SIG-M5 (cell line): Measurements from ENCODE around the gene AXIN2.
"Not testable (repeated sequence)": the region's sequence is repeated elsewhere in the genome, so short reads cannot be mapped to it uniquely, and the experiment has no call there.

Source experiments
- DNase-seq: peaks from one replicate; lab custom pipeline; 2025; lab: John Stamatoyannopoulos, UW

The AXIN2 gene

DNA sequence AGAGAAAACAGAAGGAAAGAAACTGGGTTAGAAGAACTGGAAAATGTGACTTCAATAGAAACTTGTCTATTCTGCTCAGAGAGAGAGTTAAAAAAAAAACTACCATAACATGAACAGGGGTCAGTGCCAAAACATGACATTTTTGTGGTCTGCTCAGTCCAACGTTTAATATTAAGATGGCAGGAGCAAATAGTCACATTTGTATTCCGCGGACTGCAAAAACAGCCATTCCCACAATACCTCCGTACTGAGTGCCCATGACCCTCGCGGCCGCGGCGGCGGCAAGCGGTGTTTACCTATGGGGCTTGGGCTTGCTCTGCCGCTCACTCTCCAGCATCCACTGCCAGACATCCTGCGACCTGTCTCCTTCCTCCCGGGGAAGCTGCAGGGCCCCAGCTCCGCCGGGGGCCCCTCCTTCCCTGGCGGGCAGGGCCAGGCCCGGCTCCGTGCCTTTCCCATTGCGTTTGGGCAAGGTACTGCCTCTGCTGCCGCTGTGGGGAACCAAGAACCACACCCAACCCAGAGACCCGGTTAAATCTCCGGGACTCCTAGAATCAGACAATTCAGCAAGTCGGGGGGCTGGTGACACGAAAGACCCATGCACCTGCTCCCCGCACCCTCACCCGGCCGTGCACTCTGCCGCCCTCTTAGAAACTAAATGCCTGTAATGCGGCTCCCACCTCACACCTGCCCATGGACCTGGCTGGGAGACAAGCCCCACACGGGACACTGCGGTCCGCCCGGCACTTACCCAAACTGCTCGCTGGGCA is 24.7 kb downstream of the AXIN2 start:
- no peak for DNase-seq

DNA sequence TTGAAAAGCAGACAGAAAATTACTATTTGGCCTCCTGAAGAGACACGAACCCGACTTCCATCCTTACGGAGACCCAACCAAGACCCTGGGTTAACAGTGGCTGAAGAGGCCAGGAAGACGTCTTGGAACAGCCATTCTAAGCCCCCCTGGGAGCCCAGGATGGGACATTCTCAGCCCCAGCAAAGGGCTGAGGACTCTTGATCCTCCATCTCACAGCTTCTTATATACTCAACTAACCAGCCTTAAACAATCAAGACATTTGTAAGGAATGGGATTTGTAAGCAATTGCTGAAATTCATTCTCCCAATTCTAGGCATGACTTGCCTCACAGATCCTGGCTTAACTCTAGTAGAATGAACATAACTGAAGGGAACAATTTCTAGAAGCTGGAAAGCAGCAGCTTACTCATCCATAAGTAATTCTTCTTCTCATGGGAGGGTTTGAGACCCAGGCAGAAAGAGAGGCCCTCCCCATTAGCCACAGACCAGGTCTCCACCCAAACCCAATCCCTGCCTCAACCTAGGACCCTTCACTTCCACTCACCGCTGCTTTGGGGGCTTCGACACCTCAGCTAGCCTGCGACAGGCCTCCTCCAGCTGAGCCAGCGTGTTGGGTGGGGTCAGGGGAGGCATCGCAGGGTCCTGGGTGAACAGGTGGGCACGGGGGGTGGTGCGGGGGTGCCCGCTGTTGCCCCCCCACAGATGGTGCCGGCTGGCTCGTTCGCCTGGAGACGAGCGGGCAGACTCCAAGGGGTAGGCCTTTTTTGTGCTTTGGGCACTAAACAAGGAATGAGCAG is 25.5 kb downstream of the AXIN2 start:
- DNase-seq, result no peak

DNA sequence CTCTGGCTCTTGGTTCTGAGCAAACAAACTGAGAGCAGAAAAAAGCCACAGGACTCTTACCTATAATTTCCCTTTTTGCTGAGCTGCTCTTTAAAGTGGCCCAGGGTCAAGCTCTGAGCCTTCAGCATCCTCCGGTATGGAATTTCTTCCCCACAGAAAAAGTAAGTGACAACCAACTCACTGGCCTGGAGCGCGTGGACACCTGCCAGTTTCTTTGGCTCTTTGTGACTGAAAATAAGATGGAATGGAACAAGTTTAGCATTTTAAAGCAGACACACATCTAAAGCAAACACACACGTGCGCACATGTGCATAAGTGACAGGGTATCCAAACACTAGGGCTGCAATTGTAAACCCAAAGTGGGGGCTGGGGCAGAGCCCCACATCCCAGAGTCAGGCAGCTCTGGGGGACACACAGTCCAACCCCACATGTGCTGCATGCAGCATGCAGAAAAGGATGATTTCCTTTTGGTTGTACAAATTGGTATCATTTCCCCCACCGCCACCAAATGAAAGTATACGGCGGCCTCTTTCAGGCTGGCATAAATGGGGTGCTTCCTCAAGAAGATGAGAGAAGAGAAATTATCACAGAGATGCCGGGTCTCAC is 27.5 kb downstream of the AXIN2 start:
- DNase-seq, result no peak

GRCh38 chr17:65533056-65533745 is 28.2 kb downstream of the AXIN2 start:
- no peak for DNase-seq

- DNase-seq, result no peak
Observed at GRCh38 chr17:65532101-65532890, 29.2 kb downstream of the AXIN2 start.

- no peak for DNase-seq
Observed at GRCh38 chr17:65531256-65532100, 30.0 kb downstream of the AXIN2 start.

DNA sequence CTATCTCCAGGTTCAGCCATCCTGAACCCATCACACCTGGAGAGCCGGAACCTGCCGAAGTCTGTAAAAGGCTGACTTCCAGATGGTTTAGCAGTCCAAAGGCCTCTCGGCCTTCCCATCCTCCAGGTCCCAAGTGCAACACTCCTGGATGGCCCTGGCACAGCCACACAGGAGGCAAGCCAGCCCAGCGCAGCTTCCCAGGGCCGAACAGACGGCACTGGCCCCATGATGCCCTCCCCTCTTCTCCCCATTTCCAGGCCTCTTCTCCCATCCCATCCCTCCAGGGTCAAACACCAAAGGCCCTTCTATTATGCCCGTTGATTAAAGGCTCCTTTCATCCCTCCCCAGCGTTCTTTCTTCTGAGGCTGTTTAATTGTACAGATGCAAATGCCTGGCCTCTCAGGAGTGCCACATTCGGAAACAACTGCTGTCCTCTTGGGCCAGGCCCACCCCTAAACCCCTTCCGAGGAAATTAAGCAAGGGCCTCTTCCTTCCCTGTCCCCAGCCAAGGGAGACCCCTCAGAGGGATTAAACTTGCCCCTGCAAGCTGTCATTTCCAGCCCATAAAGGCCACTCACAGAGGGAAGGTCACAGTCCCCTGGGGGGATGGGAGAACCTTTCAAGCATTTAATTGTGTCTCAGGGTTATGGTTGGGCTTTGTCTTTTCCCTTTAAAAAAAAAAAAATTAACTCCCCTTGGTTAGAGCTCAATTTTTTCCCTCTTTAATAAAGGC is 30.8 kb downstream of the AXIN2 start:
- DNase-seq, result no peak

GRCh38 chr17:65529761-65530522 is 31.5 kb downstream of the AXIN2 start:
- no peak for DNase-seq

DNA sequence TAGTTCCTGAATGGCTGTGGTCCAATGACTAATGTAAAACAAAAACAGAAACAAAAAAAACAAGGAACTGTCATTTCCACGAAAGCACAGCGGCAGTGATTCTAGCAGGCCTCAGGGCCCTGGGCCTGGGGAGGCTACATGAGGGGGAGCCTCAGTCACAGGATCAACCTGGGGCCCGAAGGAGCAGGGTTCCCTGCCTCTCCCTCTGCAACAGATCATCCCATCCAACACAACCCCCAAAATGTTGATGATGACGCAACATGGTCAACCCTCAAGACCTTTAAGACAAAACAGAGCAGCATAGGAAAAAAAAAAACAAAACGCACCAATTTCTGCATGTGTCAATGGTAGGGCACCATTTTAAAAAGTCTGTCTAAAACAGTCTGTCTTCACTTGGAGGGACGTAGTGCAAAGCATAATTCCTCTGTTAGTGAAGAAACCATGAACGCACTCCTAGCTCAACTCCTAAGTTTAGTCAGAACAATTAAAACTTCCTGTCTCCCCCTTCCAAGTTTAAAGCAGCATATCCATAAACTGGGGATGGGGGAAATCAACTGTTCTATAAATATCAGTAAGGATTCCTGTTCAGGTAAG is 32.3 kb downstream of the AXIN2 start:
- DNase-seq, result no peak

GRCh38 chr17:65527857-65528591 is 33.4 kb downstream of the AXIN2 start:
- no peak for DNase-seq

- no peak for DNase-seq
Observed at GRCh38 chr17:65527381-65527780, 34.1 kb downstream of the AXIN2 start.

- not testable (repeated sequence) for DNase-seq
Observed at GRCh38 chr17:65526854-65527253, 34.6 kb downstream of the AXIN2 start.

- no peak for DNase-seq
Observed at GRCh38 chr17:65523853-65524664, 37.4 kb downstream of the AXIN2 start.

DNA sequence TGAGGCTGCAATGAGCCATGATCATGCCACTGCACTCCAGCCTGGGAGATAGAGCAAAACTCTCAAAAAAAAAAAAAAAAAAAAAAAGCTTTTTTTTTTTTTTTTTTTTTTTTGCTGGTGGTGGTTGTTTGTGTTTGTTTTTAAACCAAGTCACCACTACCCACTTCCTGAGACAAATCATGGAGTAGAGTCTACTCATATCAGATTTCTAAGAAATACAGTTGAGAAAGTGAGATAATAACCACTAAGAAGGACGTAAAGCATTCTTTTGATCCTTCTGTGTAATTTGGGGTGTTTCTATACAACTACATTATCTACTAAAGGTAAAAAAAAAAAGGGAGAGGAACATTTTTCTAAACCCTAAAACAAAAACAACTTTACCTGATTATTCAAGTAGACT is 38.0 kb downstream of the AXIN2 start:
- DNase-seq, result no peak

DNA sequence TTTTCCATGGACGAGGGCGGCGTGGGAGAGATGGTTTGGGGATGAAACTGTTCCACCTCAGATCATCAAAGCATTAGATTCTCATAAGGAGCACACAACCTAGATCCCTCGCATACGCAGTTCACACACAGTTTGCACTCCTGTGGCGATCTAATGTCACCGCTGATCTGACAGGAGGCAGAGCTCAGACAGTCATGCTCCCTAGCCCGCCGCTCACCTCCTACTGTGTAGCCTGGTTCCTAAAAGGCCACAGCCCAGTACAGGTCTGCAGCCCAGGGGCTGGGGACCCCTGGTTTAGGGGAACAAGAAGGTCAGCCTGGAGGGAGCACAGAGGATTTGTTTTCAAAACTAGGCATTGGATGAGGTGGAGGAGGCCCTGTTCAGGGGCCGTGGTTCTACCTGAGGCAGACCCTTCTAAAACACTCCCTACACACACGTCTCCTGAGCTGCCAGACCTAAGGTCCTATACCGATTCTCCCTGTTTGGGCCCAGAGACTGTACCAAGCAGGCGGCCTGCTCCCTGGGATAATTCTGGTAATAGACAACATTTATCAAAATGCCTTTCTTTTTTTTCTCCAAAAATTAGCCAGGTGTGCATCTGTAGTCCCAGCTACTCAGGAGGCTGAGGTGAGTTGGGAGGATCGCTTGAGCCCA is 38.6 kb downstream of the AXIN2 start:
- no peak for DNase-seq

DNA sequence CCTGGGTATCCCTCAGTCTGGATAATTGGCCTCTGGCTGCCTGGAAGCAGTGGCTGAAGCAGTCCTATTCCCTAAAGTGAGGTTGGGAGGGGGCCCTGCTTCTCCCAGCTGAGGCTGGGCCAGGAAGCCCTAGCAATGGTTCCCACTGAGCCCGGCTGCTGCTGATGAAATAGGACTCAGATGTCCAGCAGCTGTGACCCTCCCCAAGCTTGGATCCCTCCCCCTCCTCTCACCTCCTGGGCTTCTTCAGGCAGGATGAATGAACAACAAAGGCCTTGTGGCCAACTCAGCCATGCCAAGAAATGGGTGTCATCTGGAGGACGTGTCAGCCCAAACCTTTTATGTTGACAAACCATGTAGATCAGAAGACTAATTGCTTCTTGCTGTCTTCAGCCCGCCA is 42.0 kb downstream of the AXIN2 start:
- no peak for DNase-seq

GRCh38 chr17:65518256-65518655 is 43.2 kb downstream of the AXIN2 start:
- DNase-seq, result no peak
